ENCODE data around the gene PRDM4. TPM values are rescaled to one million over a fixed set of nuclear protein-coding genes. Genes with fewer than 3 reads are reported as not detected.

PRDM4 gene
- total and polyA plus RNA-seq, 2 of the 13 experiments (the other 11 are each of a cell fraction or from before 2014, with no cell fraction given), result 9.9 to 15.3 TPM

GRCh38 chr12:107732365-107732764, 28.6 kb downstream of the PRDM4 start:
- no peaks in the 10 kb centered on the region for H3K9me3 ChIP-seq (ENCODE audit: low read length)
- ChIA-PET CTCF (ENCODE audit: low intra/inter-chr PET ratio, low total read pairs) (no interaction called here), POLR2A (interaction anchor here (1.4 kb wide), 1 partner anchor 50 kb away, joined by 3 read pairs; no protein-coding TSS in a partner anchor)
- ATAC-seq (no peak), FAIRE-seq (no peak), DNase-seq (ENCODE audit: low spot score) (no peak)
- TF ChIP-seq ZNF83 (CRISPR knock-in tag; IDR thresholded peaks at IDR 0.05; ENCODE audit: borderline replicate concordance) (no peak), MTF2 (CRISPR knock-in tag; IDR thresholded peaks at IDR 0.05; ENCODE audit: borderline replicate concordance) (no peak), PRDM4 (CRISPR knock-in tag; IDR thresholded peaks at IDR 0.05; ENCODE audit: borderline replicate concordance) (no peak), NFKBIZ (CRISPR knock-in tag; IDR thresholded peaks at IDR 0.05) (no peak), PRPF4 (IDR thresholded peaks at IDR 0.05; ENCODE audit: low read depth, low read length, poor library complexity, severe bottlenecking) (no peak), ZBTB40 (IDR thresholded peaks at IDR 0.05) (no peak), ZBTB40 (CRISPR knock-in tag; IDR thresholded peaks at IDR 0.05) (no peak), ZBTB1 (CRISPR knock-in tag; IDR thresholded peaks at IDR 0.05; ENCODE audit: borderline replicate concordance) (no peak)
- H3K4me1 ChIP-seq (ENCODE audit: insufficient read depth, low read length), result no peaks in the 10 kb centered on the region
- in situ Hi-C loops (cut with HindIII; ENCODE audit: extremely low pct_ligation_motif_present, low pct_unique_long_range_greater_than_20kb), result no loop called here
- H3K27me3 ChIP-seq (ENCODE audit: control insufficient read depth in 1 of 2, insufficient read depth in 2 of 2, low read length in 2 of 2), result no peaks in the 10 kb centered on the region
- H4K20me1 ChIP-seq (ENCODE audit: insufficient read depth, low read length), result no peaks in the 10 kb centered on the region; the same call in 1 of the 2 replicates
- H3K36me3 ChIP-seq (replicated peaks in 1 of 2; ENCODE audit: control insufficient read depth in 1 of 2, insufficient read depth in 2 of 2, low read length in 2 of 2), result peaks cover 11 to 33% of the 10 kb centered on the region in 2 experiments; a peak in 4 of 5 replicates
- H3K4me3 ChIP-seq (replicated peaks in 1 of 3; ENCODE audit: insufficient read depth in 1 of 3, low read depth in 2 of 3, low read length in 3 of 3), result no peak overlapping the region
- H3K4me2 ChIP-seq (ENCODE audit: low read depth, low read length), result no peak overlapping the region
- 100% methylated on average over 3 of the region's 3 CpGs for WGBS (ENCODE audit: low lambda C conversion rate)
- H3K9ac ChIP-seq (ENCODE audit: insufficient read depth, low read depth, low read length), result no peak overlapping the region
- H3K27ac ChIP-seq (ENCODE audit: extremely low read length, insufficient read depth, low read length), result no peak overlapping the region
- no peak overlapping the region for H2AFZ ChIP-seq (ENCODE audit: low read length)
- no peaks in the 10 kb centered on the region for H3K79me2 ChIP-seq (ENCODE audit: insufficient read depth, low read length)
- intact Hi-C loops (cut with micrococcal nuclease; ENCODE audit: unreplicated experiment), result no loop called here
- BruUV-seq (replicated peaks), result no TSS peak
